CD4-positive, alpha-beta T cell treated with Interferon gamma for 1 hour (primary cell): Measurements from ENCODE around the gene NAPA.

ENCODE experiments used
- DNase-seq: peaks from one replicate; pipeline ENCODE4 v3.0.0-alpha.2; 2020

NAPA gene

GRCh38 chr19:47448360-47448727, 66.5 kb downstream of the NAPA start:
- no peak for DNase-seq

GRCh38 chr19:47447470-47448359, 67.1 kb downstream of the NAPA start:
- DNase-seq: peak; percentile 51

GRCh38 chr19:47446534-47447469, 68.1 kb downstream of the NAPA start:
- peak; percentile 17 for DNase-seq

- DNase-seq: peak; percentile 72
Measured at GRCh38 chr19:47445937-47446402, 68.9 kb downstream of the NAPA start.

GRCh38 chr19:47445527-47445926, 69.3 kb downstream of the NAPA start:
- no peak for DNase-seq

- DNase-seq: peak; percentile 10
Measured at GRCh38 chr19:47444388-47444821, 70.5 kb downstream of the NAPA start.

- no peak for DNase-seq
Measured at GRCh38 chr19:47443331-47443730, 71.5 kb downstream of the NAPA start.

GRCh38 chr19:47438793-47439220, 76.1 kb downstream of the NAPA start:
- DNase-seq: no peak
